ENCODE data around the gene CFAP46. TPM values are rescaled to one million over a fixed set of nuclear protein-coding genes. Genes with fewer than 3 reads are reported as not detected.

Gene CFAP46
- total and polyA plus RNA-seq, 2 of the 8 experiments (the other 6 are each of a cell fraction or from before 2014, with no cell fraction given): 2.6 to 4.8 TPM

DNA sequence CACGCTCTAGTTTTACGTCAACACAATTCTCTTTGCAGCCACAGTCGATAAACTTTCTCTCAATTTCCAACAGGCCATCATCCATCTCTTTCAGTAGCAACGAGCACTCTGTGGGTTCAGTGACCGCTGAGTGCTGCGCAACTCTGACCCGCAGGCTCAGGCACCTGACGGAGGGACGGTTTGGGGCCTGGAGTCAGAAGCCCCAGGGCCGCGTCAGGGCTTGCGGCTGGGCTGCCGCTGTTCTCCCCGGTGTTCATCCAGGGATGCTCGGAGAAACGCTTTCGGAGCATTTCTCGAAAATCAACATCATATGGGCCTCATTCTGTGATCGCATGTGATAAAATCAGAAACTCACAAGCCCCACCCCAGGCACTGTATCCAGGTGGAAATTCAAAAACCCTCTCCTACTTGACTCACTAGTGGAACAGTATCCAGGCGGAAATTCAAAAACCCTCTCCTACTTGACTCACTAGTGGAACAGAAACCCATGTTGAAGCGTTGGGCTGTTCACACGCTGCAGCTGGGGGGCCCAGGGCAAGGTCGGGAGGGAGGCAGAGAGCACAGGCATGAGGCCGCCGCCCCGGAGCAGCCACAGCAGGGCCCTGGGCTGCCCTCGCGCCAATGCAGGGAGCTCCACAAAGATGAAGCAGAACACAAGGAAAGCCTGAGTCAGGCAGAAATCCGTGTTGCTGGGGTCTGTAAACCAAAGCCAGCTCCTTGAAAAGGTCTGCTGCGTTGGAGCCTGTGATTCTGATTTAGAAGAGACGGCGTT lies 83.1 kb downstream of the CFAP46 start:
- Histone ChIP-seq H3K9ac (replicated peaks in 1 of 4; ENCODE audit: extremely low read depth in 1 of 4, low read depth in 3 of 4, low read length in 3 of 4) (no peak overlapping the region), H3K14ac (ENCODE audit: insufficient read length) (no peak overlapping the region), H4K8ac (ENCODE audit: extremely low read depth, insufficient read depth, low read length) (no peak overlapping the region), H3K27me3 (replicated peaks in 1 of 4; ENCODE audit: control insufficient read depth in 3 of 4, extremely low read depth in 1 of 4, insufficient read depth in 3 of 4, low read length in 3 of 4) (no peaks in the 10 kb centered on the region; a peak in 1 of 7 replicates), H3K4me3 (ENCODE audit: extremely low read depth in 1 of 4, insufficient read depth in 2 of 4, low read depth in 3 of 4, low read length in 4 of 4) (no peak overlapping the region), H3K4me1 (replicated peaks in 1 of 4; ENCODE audit: control insufficient read depth in 3 of 4, insufficient read depth in 4 of 4, low read length in 3 of 4) (peaks cover 0 to 6% (median 3%) of the 10 kb centered on the region in 4 experiments; a peak in 4 of 7 replicates), H2AK5ac (ENCODE audit: low read depth, low read length) (no peak overlapping the region), H3K79me1 (ENCODE audit: low read depth, low read length) (no peaks in the 10 kb centered on the region), H3K4ac (replicated peaks; ENCODE audit: insufficient read length, low read depth, low read length) (no peak overlapping the region), H2BK15ac (ENCODE audit: low read length) (no peak overlapping the region), H4K20me1 (replicated peaks in 1 of 2; ENCODE audit: control insufficient read depth in 1 of 2, insufficient read depth in 2 of 2, low read length in 2 of 2) (no peaks in the 10 kb centered on the region), H3K79me2 (ENCODE audit: control insufficient read depth in 1 of 2, insufficient read depth in 2 of 2, low read length in 2 of 2) (no peaks in the 10 kb centered on the region), H4K5ac (ENCODE audit: insufficient read length, low read depth, low read length) (no peak overlapping the region), H3K27ac (ENCODE audit: low read depth, low read length) (no peak overlapping the region), H3K18ac (ENCODE audit: extremely low read depth, low read length) (no peak overlapping the region), H2BK120ac (replicated peaks; ENCODE audit: low read depth, low read length) (no peak overlapping the region), H3K36me3 (ENCODE audit: control insufficient read depth in 2 of 4, insufficient read depth in 4 of 4, low read length in 3 of 4) (no peaks in the 10 kb centered on the region), H2AFZ (ENCODE audit: low read length) (no peak overlapping the region), H2BK5ac (ENCODE audit: low read depth, low read length) (no peak overlapping the region), H2BK12ac (ENCODE audit: low read depth, low read length) (no peak overlapping the region), H2BK20ac (ENCODE audit: low read length) (no peak overlapping the region), H4K91ac (replicated peaks; ENCODE audit: insufficient read length, low read length) (peak overlapping the region; percentile 4), H3K56ac (replicated peaks; ENCODE audit: insufficient read length, low read depth, low read length) (no peak overlapping the region), H3K23me2 (ENCODE audit: low read depth, low read length) (no peaks in the 10 kb centered on the region), H3K4me2 (ENCODE audit: insufficient read depth in 1 of 2, low read depth in 2 of 2, low read length in 2 of 2) (no peak overlapping the region), H3K23ac (ENCODE audit: insufficient read length) (no peak overlapping the region), H3K9me3 (ENCODE audit: insufficient read depth in 2 of 2, low read depth in 1 of 2, low read length in 1 of 2) (no peaks in the 10 kb centered on the region)
- ChIA-PET POLR2A (ENCODE audit: partially characterized antibody) (interaction anchor here (0.7 to 1.2 kb wide), 2 partner anchors 11 to 71 kb away, joined by 3 read pairs; no protein-coding TSS in a partner anchor), CTCF (ENCODE audit: partially characterized antibody) (interaction anchor here (0.9 to 4.1 kb wide), 15 partner anchors 9 to 395 kb away, joined by 3 to 18 read pairs (median 4); no protein-coding TSS in a partner anchor)
- WGBS, 2 experiments (ENCODE audit: extremely low coverage in 1 of 2, insufficient coverage in 1 of 2, insufficient read length in 1 of 2, insufficient replicate concordance in 2 of 2, low coverage in 1 of 2, low lambda C conversion rate in 2 of 2, missing lambda C conversion rate in 1 of 2): 94% methylated on average over 30 of the region's 32 CpGs; no CpG with 5 or more reads in 1 of the 2 experiments
- no peak for DNase-seq (ENCODE audit: low read depth in 1 of 2, low spot score in 2 of 2)
- no peak for FAIRE-seq
- TF ChIP-seq HDAC6 (IDR thresholded peaks at IDR 0.05; ENCODE audit: low read depth, low read length) (no peak), BACH1 (IDR thresholded peaks at IDR 0.05; ENCODE audit: low read length) (no peak), TCF12 (IDR thresholded peaks at IDR 0.05; ENCODE audit: low read depth, low read length) (no peak), EGR1 (IDR thresholded peaks at IDR 0.05; ENCODE audit: borderline replicate concordance, low read depth, low read length) (no peak), NRF1 (IDR thresholded peaks at IDR 0.05; ENCODE audit: low read depth, low read length) (no peak)
- TF ChIP-seq, protein P1, sequence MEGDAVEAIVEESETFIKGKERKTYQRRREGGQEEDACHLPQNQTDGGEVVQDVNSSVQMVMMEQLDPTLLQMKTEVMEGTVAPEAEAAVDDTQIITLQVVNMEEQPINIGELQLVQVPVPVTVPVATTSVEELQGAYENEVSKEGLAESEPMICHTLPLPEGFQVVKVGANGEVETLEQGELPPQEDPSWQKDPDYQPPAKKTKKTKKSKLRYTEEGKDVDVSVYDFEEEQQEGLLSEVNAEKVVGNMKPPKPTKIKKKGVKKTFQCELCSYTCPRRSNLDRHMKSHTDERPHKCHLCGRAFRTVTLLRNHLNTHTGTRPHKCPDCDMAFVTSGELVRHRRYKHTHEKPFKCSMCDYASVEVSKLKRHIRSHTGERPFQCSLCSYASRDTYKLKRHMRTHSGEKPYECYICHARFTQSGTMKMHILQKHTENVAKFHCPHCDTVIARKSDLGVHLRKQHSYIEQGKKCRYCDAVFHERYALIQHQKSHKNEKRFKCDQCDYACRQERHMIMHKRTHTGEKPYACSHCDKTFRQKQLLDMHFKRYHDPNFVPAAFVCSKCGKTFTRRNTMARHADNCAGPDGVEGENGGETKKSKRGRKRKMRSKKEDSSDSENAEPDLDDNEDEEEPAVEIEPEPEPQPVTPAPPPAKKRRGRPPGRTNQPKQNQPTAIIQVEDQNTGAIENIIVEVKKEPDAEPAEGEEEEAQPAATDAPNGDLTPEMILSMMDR (IDR thresholded peaks at IDR 0.05; ENCODE audit: control extremely low read depth in 1 of 3, insufficient read depth in 1 of 3, low read depth in 1 of 3, low read length in 3 of 3): no peak
